Measurements from ENCODE around the gene FGF1. TPM values are rescaled to one million over a fixed set of nuclear protein-coding genes. Genes with fewer than 3 reads are reported as not detected.

FGF1 gene
- polyA plus RNA-seq, 3 donors, result not detected

GRCh38 chr5:142644127-142644526 is 41.8 kb downstream of the FGF1 start:
- no peak overlapping the region for H3K27ac Mint-ChIP-seq

DNA sequence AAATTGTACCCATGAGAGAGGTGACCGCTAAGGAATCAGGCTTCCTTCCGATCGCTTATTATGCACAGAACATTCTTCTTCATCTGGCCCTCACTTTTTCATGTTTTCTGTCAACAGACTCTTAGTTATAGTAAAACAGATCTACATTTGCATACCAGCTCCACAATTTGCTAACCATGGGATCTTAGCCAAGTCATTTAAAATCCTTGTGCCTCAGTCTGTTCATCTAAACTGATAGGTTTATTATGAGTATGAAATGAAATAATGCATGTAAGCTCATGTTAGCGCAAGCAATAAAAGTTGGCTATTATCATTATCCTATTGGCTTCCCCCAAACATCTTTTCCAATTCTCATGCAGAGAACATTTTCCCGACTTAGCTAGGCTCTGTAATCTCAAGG is 42.3 kb downstream of the FGF1 start:
- H3K9me3 Mint-ChIP-seq, result no peaks in the 10 kb centered on the region
- Histone ChIP-seq H3K4me2 (replicated peaks; ENCODE audit: extremely low read depth, low read length, poor library complexity, severe bottlenecking) (no peak overlapping the region), H3K79me2 (ENCODE audit: insufficient read depth, low read length) (no peaks in the 10 kb centered on the region), H3K27me3 (ENCODE audit: control insufficient read depth in 2 of 2, insufficient read depth in 2 of 2, low read length in 2 of 2) (no peaks in the 10 kb centered on the region), H3K36me3 (replicated peaks in 1 of 2; ENCODE audit: control insufficient read depth in 1 of 2, insufficient read depth in 2 of 2, low read length in 2 of 2) (no peaks in the 10 kb centered on the region), H3K4me1 (ENCODE audit: control insufficient read depth in 1 of 2, insufficient read depth in 2 of 2, low read length in 2 of 2) (no peaks in the 10 kb centered on the region), H3K9me3 (replicated peaks in 1 of 2; ENCODE audit: control insufficient read depth in 1 of 2, insufficient read depth in 1 of 2, low read length in 2 of 2) (no peaks in the 10 kb centered on the region), H2AFZ (ENCODE audit: insufficient read depth, low read depth, low read length, poor library complexity, severe bottlenecking) (no peak overlapping the region), H4K20me1 (ENCODE audit: insufficient read depth, low read length) (no peaks in the 10 kb centered on the region), H3K27ac (ENCODE audit: low read depth in 1 of 2, low read length in 2 of 2) (no peak overlapping the region), H3K4me3 (replicated peaks in 1 of 3; ENCODE audit: low read depth in 2 of 3, low read length in 3 of 3) (no peak overlapping the region), H3K9ac (ENCODE audit: insufficient read depth, low read length, poor library complexity, severe bottlenecking) (no peak overlapping the region)
- no peak overlapping the region for H3K4me3 Mint-ChIP-seq
- no CpG with 5 or more reads among the region's 5 CpGs for WGBS (ENCODE audit: insufficient coverage)
- no peak overlapping the region for H3K27ac Mint-ChIP-seq
- no peaks in the 10 kb centered on the region for H3K36me3 Mint-ChIP-seq
- TF ChIP-seq, protein P1, sequence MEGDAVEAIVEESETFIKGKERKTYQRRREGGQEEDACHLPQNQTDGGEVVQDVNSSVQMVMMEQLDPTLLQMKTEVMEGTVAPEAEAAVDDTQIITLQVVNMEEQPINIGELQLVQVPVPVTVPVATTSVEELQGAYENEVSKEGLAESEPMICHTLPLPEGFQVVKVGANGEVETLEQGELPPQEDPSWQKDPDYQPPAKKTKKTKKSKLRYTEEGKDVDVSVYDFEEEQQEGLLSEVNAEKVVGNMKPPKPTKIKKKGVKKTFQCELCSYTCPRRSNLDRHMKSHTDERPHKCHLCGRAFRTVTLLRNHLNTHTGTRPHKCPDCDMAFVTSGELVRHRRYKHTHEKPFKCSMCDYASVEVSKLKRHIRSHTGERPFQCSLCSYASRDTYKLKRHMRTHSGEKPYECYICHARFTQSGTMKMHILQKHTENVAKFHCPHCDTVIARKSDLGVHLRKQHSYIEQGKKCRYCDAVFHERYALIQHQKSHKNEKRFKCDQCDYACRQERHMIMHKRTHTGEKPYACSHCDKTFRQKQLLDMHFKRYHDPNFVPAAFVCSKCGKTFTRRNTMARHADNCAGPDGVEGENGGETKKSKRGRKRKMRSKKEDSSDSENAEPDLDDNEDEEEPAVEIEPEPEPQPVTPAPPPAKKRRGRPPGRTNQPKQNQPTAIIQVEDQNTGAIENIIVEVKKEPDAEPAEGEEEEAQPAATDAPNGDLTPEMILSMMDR (IDR thresholded peaks at IDR 0.05), result no peak
- DNase-seq, result no peak
- H3K4me1 Mint-ChIP-seq, result no peaks in the 10 kb centered on the region
- intact Hi-C loops (cut with micrococcal nuclease), result no loop called here
- H3K27me3 Mint-ChIP-seq (ENCODE audit: low read depth in 3 of 3), result peaks cover 2 to 7% (median 6%) of the 10 kb centered on the region in 3 donors

More at GRCh38 chr5:142644127-142644526, 41.8 kb downstream of the FGF1 start:
- H3K4me1 ChIP-seq (ENCODE audit: control insufficient read depth in 1 of 2, insufficient read depth in 2 of 2, low read length in 2 of 2), result no peaks in the 10 kb centered on the region
- peaks cover 2 to 7% (median 6%) of the 10 kb centered on the region in 3 donors for H3K27me3 Mint-ChIP-seq (ENCODE audit: low read depth in 3 of 3)
- H4K20me1 ChIP-seq (ENCODE audit: insufficient read depth, low read length), result no peaks in the 10 kb centered on the region
- no peak overlapping the region for H3K4me3 Mint-ChIP-seq
- H3K36me3 ChIP-seq (replicated peaks in 1 of 2; ENCODE audit: control insufficient read depth in 1 of 2, insufficient read depth in 2 of 2, low read length in 2 of 2), result no peaks in the 10 kb centered on the region
- no peaks in the 10 kb centered on the region for H3K9me3 ChIP-seq (replicated peaks in 1 of 2; ENCODE audit: control insufficient read depth in 1 of 2, insufficient read depth in 1 of 2, low read length in 2 of 2)
- H3K4me3 ChIP-seq (replicated peaks in 1 of 3; ENCODE audit: low read depth in 2 of 3, low read length in 3 of 3), result no peak overlapping the region
- intact Hi-C loops (cut with micrococcal nuclease), result no loop called here
- H3K9me3 Mint-ChIP-seq, result no peaks in the 10 kb centered on the region
- H3K27me3 ChIP-seq (ENCODE audit: control insufficient read depth in 2 of 2, insufficient read depth in 2 of 2, low read length in 2 of 2), result no peaks in the 10 kb centered on the region
- DNase-seq, result no peak
- no peak overlapping the region for H3K27ac ChIP-seq (ENCODE audit: low read depth in 1 of 2, low read length in 2 of 2)
- H3K9ac ChIP-seq (ENCODE audit: insufficient read depth, low read length, poor library complexity, severe bottlenecking), result no peak overlapping the region
- WGBS (ENCODE audit: insufficient coverage), result 87% methylated on average over 5 of the region's 5 CpGs
- H2AFZ ChIP-seq (ENCODE audit: insufficient read depth, low read depth, low read length, poor library complexity, severe bottlenecking), result no peak overlapping the region
- TF ChIP-seq, protein P1 (IDR thresholded peaks at IDR 0.05), result no peak
- H3K36me3 Mint-ChIP-seq, result no peaks in the 10 kb centered on the region
- no peaks in the 10 kb centered on the region for H3K4me1 Mint-ChIP-seq
- no peaks in the 10 kb centered on the region for H3K79me2 ChIP-seq (ENCODE audit: insufficient read depth, low read length)
- H3K4me2 ChIP-seq (replicated peaks; ENCODE audit: extremely low read depth, low read length, poor library complexity, severe bottlenecking), result no peak overlapping the region

Measured in CD14-positive monocyte (primary cell).